Hematopoietic multipotent progenitor cell treated with erythropoietin and hydrocortisone succinate and interleukin-3 and kit ligand, for 15 days (in vitro differentiated cells): ENCODE measurements around the gene TMEM132D.

ENCODE experiments used
- DNase-seq: peaks from one replicate; pipeline ENCODE4 v3.0.0-alpha.2; 2015; ENCODE audit warnings: low spot score

TMEM132D gene

GRCh38 chr12:129184127-129184928 is 719.5 kb downstream of the TMEM132D start:
- DNase-seq = no peak

GRCh38 chr12:129179941-129180553 is 723.8 kb downstream of the TMEM132D start:
- DNase-seq = no peak

- no peak for DNase-seq
Observed at GRCh38 chr12:129169928-129170327, 733.9 kb downstream of the TMEM132D start.

GRCh38 chr12:129163861-129164260 is 740.0 kb downstream of the TMEM132D start:
- no peak for DNase-seq

GRCh38 chr12:129163461-129163860 is 740.4 kb downstream of the TMEM132D start:
- no peak for DNase-seq

- no peak for DNase-seq
Observed at GRCh38 chr12:129162805-129163204, 741.0 kb downstream of the TMEM132D start.

- no peak for DNase-seq
Observed at GRCh38 chr12:129161511-129161910, 742.3 kb downstream of the TMEM132D start.

- no peak for DNase-seq
Observed at GRCh38 chr12:129160282-129160681, 743.5 kb downstream of the TMEM132D start.

- no peak for DNase-seq
Observed at GRCh38 chr12:129152351-129153104, 751.3 kb downstream of the TMEM132D start.

GRCh38 chr12:129150721-129151120 is 753.1 kb downstream of the TMEM132D start:
- no peak for DNase-seq

- DNase-seq = no peak
Observed at GRCh38 chr12:129145381-129145780, 758.4 kb downstream of the TMEM132D start.

- no peak for DNase-seq
Observed at GRCh38 chr12:129138776-129139175, 765.0 kb downstream of the TMEM132D start.

GRCh38 chr12:129136694-129137325 is 767.0 kb downstream of the TMEM132D start:
- no peak for DNase-seq

GRCh38 chr12:129127771-129128170 is 776.1 kb downstream of the TMEM132D start:
- no peak for DNase-seq

- no peak for DNase-seq
Observed at GRCh38 chr12:129127211-129127610, 776.6 kb downstream of the TMEM132D start.

GRCh38 chr12:129119537-129119936 is 784.3 kb downstream of the TMEM132D start:
- DNase-seq = no peak

- DNase-seq = no peak
Observed at GRCh38 chr12:129115558-129115957, 788.3 kb downstream of the TMEM132D start.

GRCh38 chr12:129110575-129110974 is 793.2 kb downstream of the TMEM132D start:
- DNase-seq = no peak

- no peak for DNase-seq
Observed at GRCh38 chr12:129109174-129110001, 794.4 kb downstream of the TMEM132D start.

GRCh38 chr12:129106772-129107171 is 797.1 kb downstream of the TMEM132D start:
- DNase-seq = no peak

GRCh38 chr12:129103231-129103630 is 800.6 kb downstream of the TMEM132D start:
- DNase-seq = no peak
